DOHH2 (cell line): ENCODE results near the gene PPP1R3G.

Experiments
- EZH2phosphoT487 ChIP-seq: fragments of 200-600 bp; sonication (generic); IDR thresholded peaks from 2 replicates; pipeline ENCODE4 v1.6.1; 2017; ENCODE audit warnings: borderline replicate concordance, mild to moderate bottlenecking, antibody characterized with exemption, low read length, moderate library complexity, mixed read lengths
- TF ChIP-seq, protein P1 (sequence below): fragments of 200-600 bp; sonication (generic); IDR thresholded peaks from one replicate; pipeline ENCODE4 v1.5.1; 2014; ENCODE audit warnings: antibody characterized with exemption, mild to moderate bottlenecking, low read depth, low read length; ENCODE audit not compliant: poor library complexity, severe bottlenecking

- TF ChIP-seq EZH2phosphoT487: no peak
- TF ChIP-seq, protein P1, sequence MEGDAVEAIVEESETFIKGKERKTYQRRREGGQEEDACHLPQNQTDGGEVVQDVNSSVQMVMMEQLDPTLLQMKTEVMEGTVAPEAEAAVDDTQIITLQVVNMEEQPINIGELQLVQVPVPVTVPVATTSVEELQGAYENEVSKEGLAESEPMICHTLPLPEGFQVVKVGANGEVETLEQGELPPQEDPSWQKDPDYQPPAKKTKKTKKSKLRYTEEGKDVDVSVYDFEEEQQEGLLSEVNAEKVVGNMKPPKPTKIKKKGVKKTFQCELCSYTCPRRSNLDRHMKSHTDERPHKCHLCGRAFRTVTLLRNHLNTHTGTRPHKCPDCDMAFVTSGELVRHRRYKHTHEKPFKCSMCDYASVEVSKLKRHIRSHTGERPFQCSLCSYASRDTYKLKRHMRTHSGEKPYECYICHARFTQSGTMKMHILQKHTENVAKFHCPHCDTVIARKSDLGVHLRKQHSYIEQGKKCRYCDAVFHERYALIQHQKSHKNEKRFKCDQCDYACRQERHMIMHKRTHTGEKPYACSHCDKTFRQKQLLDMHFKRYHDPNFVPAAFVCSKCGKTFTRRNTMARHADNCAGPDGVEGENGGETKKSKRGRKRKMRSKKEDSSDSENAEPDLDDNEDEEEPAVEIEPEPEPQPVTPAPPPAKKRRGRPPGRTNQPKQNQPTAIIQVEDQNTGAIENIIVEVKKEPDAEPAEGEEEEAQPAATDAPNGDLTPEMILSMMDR: no peak
Measured at GRCh38 chr6:5103250-5103649, 18.1 kb downstream of the PPP1R3G start.
